ENCODE data around the gene SMAD6. TPM values are rescaled to one million over a fixed set of nuclear protein-coding genes. Genes with fewer than 3 reads are reported as not detected.
A peak's percentile ranks its signal among the peaks of the same experiment; 100 is the strongest.
"Not testable (repeated sequence)": the region's sequence is repeated elsewhere in the genome, so short reads cannot be mapped to it uniquely, and the experiment has no call there.

Gene SMAD6
- total RNA-seq, 2 experiments from 2014 or later: 0.14 to 0.29 TPM

DNA sequence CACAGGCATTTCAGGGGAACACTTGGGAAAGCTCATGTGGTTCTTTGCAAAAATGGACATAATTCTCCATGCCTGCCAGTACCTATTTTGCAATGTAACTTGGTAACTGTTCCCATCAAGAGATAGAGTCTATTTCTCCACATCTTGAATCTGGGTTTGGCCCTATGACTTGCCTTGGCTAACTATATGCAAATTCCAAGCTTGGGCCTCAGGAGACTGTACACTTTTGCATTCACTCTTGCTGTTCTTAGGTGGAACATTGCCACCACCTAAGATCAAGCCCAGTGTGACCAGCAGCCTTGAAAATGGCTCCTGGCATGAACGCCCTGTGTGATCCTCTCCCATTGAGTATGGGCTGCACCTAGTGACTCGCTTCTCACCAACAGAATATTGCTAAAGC is 19.8 kb upstream of the SMAD6 start:
- no peak for DNase-seq
- Mint-ChIP-seq H3K4me1 (no peaks in the 10 kb centered on the region), H3K4me3 (no peak overlapping the region), H3K27me3 (no peaks in the 10 kb centered on the region), H3K36me3 (no peaks in the 10 kb centered on the region), H3K27ac (no peak overlapping the region), H3K9me3 (ENCODE audit: low read depth) (peaks cover 6% of the 10 kb centered on the region)
- CTCF ChIA-PET: no interaction called here
- no peak for ATAC-seq

DNA sequence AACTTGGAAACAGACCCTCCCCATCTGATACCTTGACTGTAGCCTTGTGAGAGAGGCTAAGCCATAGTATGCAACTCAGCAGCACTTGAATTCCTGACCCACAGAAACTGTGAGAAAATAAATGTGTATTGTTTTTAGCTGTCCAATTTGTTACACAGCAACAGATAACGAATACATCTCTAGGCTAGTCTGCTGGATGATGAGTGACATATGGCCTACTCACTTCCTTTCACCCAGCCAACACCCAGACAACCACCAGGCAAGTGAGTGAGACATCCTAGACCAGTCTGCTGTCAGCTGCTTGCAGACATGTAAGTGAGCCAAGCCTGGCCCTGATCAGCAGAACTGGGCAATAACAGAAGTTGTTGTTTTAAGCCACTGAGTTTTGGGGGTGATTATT is 19.2 kb upstream of the SMAD6 start:
- Mint-ChIP-seq H3K4me3 (no peak overlapping the region), H3K9me3 (ENCODE audit: low read depth) (peaks cover 6% of the 10 kb centered on the region), H3K27ac (no peak overlapping the region), H3K4me1 (no peaks in the 10 kb centered on the region), H3K27me3 (no peaks in the 10 kb centered on the region), H3K36me3 (no peaks in the 10 kb centered on the region)
- CTCF ChIA-PET: interaction anchor here (0.6 to 1.6 kb wide), 2 partner anchors 64 to 253 kb away, joined by 3 to 5 read pairs; no protein-coding TSS in a partner anchor
- peak; percentile 33 for ATAC-seq
- no peak for DNase-seq

DNA sequence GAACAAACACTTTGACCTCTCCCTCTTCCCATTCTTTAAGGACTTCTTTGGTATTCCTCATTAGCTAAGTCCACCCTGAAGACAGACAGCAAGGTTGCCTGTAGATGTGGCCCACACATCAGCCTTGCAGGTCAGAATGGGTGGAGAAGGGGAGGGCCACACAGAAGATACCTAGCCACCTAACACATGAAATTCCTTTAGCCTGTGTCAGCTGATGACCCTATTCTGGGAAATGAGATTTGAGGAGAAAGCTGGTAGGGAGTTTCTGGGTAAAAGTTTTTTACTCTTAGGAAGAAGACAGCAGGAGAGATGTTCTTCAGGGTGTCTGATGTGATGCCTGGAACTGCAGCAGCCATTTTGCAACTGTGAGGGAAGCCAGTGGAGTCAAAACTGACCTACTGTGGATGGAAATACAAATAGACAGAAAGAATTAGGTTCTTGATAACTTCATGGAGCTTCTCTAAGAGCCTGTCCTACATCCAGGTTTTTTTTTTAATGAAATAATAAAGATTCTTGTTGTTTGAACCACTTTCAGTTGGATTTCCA is 17.8 kb upstream of the SMAD6 start:
- DNase-seq (no peak), ATAC-seq (no peak)
- CTCF ChIA-PET: interaction anchor here (1.6 to 2.4 kb wide), 2 partner anchors 17 to 65 kb away, joined by 5 to 11 read pairs; partner anchors contain the start of gene SMAD6
- H3K4me1 Mint-ChIP-seq: no peaks in the 10 kb centered on the region
- H3K36me3 Mint-ChIP-seq: no peaks in the 10 kb centered on the region
- H3K9me3 Mint-ChIP-seq (ENCODE audit: low read depth): peaks cover 6% of the 10 kb centered on the region
- H3K4me3 Mint-ChIP-seq: no peak overlapping the region
- no peak overlapping the region for H3K27ac Mint-ChIP-seq
- no peaks in the 10 kb centered on the region for H3K27me3 Mint-ChIP-seq

DNA sequence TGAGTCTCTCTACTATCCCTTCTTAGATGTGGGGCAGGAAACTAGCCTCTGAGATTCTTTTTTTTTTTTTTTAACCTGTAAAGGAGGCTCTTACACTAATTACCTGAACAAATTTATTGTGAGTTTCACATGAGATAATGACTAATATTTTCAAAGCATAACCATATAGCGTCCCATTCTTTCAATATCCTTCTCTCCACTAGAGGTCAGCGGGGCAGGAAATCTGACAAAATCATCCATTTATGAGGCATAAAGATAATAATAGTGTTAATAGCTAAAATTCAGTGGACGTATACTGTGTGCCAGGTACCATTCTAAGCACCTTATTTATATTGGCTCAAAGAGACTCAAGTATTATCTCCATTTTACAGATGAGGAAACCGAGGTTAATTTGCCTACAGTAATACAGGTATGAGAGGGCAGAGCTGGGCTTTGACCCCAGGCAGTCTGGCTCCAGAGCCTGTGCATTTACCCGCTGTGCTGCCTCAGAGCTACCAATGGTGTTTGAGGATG is 16.3 kb upstream of the SMAD6 start:
- CTCF ChIA-PET: interaction anchor here (2.4 kb wide), 1 partner anchor 15 kb away, joined by 11 read pairs; the partner anchor contains the start of gene SMAD6
- H3K27me3 Mint-ChIP-seq: no peaks in the 10 kb centered on the region
- no peak overlapping the region for H3K4me3 Mint-ChIP-seq
- H3K27ac Mint-ChIP-seq: no peak overlapping the region
- no peaks in the 10 kb centered on the region for H3K4me1 Mint-ChIP-seq
- DNase-seq: no peak
- H3K9me3 Mint-ChIP-seq (ENCODE audit: low read depth): peaks cover 6% of the 10 kb centered on the region
- ATAC-seq: no peak
- H3K36me3 Mint-ChIP-seq: no peaks in the 10 kb centered on the region

DNA sequence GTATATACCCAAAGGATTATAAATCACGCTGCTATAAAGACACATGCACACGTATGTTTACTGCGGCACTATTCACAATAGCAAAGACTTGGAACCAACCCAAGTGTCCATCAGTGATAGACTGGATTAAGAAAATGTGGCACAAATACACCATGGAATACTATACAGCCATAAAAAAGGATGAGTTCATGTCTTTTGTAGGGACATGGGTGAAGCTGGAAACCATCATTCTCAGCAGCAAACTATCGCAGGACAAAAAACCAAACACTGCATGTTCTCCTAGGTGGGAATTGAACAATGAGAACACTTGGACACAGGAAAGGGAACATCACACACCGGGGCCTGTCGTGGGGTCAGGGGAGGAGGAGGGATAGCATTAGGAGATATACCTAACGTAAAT is 11.1 kb upstream of the SMAD6 start:
- H3K9me3 Mint-ChIP-seq (ENCODE audit: low read depth); H3K27me3 Mint-ChIP-seq; H3K4me1 Mint-ChIP-seq; H3K36me3 Mint-ChIP-seq; ATAC-seq; H3K4me3 Mint-ChIP-seq; DNase-seq; H3K27ac Mint-ChIP-seq: not testable (repeated sequence)
- CTCF ChIA-PET: interaction anchor here (1.1 kb wide), 1 partner anchor 8 kb away, joined by 4 read pairs; no protein-coding TSS in a partner anchor

DNA sequence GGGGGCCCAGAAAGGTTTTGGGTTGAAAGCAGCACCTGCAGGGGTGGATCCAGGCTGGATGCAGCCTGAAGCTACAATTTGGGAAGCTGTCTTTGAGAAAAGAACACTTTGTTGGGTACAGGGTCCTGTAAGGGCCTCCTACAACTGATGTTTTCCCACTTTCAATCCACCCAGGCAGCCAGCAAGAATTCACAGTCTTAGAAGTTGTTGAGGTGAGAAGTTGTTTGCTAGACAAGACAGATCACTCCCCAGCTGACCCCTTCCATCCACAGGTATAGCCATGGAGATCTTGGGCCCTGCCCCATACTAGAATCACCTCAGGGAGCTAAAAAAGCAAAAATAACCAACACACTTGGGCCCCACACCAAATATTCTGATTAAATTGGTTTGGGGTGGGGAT is 10.3 kb upstream of the SMAD6 start:
- peak overlapping the region; percentile 14 for H3K27ac Mint-ChIP-seq
- DNase-seq: no peak

DNA sequence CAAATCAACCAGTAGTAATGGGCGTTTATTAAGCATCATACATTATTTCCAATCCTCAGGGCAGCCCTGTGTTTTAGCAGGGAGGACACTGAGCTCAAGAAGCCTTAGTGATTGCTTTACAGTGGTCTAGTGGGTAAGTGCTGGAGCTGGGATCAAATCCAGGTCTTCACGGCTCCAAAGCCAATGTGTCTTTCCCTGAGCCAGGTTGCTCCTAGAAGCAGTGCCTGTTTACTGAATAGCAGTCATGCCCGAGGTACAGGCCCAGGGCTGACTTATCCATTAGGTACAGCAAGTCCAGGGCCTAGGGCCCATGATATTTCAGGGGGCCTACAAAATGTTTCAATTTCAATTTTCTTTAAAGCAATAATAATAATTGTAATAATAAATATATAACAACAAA is 9.6 kb upstream of the SMAD6 start:
- H3K36me3 Mint-ChIP-seq: peaks cover 2% of the 10 kb centered on the region
- H3K27me3 Mint-ChIP-seq: no peaks in the 10 kb centered on the region
- peaks cover 7% of the 10 kb centered on the region for H3K4me1 Mint-ChIP-seq
- H3K9me3 Mint-ChIP-seq (ENCODE audit: low read depth): no peaks in the 10 kb centered on the region
- ATAC-seq (no peak), DNase-seq (no peak)
- no peak overlapping the region for H3K27ac Mint-ChIP-seq
- H3K4me3 Mint-ChIP-seq: no peak overlapping the region
- CTCF ChIA-PET: no interaction called here

More for the DNA sequence above, 10.3 kb upstream of the SMAD6 start:
- CTCF ChIA-PET: interaction anchor here (1.0 kb wide), 1 partner anchor 29 kb away, joined by 3 read pairs; no protein-coding TSS in a partner anchor
- no peaks in the 10 kb centered on the region for H3K27me3 Mint-ChIP-seq
- no peak overlapping the region for H3K4me3 Mint-ChIP-seq
- no peaks in the 10 kb centered on the region for H3K9me3 Mint-ChIP-seq (ENCODE audit: low read depth)
- peaks cover 2% of the 10 kb centered on the region for H3K36me3 Mint-ChIP-seq
- no peak for ATAC-seq
- H3K4me1 Mint-ChIP-seq: peaks cover 7% of the 10 kb centered on the region

DNA sequence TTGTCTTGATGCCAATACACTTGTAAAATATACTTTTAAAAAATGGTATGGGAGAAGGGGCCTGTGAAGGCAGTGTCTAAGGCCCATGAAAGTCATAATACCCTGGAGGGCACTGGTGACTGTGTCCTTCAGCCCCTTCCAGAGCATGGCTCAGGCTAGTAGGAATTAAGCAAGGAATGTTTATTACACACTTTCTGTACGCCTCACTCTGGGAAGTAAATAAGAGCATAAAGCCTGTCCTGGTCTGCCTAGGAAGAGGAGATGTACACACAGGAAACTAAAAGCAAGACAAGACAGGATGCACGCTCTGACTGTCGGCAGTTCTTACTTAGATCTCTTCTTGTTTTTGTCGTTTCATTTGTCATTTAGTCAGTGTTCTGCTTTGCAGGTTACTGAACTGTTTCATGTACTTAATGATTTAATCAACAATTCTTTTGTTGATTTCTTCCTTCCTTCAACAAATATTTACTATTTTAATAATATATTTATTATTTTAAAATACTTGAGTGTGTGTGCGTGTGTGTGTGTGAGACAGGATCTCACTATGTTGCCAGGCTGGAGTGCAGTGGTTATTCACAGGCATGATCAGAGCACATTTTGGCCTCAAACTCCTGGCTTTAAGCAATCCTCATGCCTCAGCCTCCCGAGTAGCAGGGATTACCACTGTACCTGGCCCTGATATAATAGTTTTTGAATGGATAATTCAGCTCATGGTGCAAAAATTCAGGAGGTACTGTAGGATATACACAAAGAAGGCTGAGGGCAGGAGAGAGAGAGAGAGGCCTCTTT is 9.0 kb upstream of the SMAD6 start:
- ATAC-seq: peak; percentile 78
- Mint-ChIP-seq H3K27ac (peak overlapping the region; percentile 74), H3K4me3 (no peak overlapping the region), H3K36me3 (peaks cover 2% of the 10 kb centered on the region), H3K9me3 (ENCODE audit: low read depth) (no peaks in the 10 kb centered on the region), H3K4me1 (peaks cover 7% of the 10 kb centered on the region), H3K27me3 (no peaks in the 10 kb centered on the region)
- DNase-seq: peak; percentile 47
- CTCF ChIA-PET: interaction anchor here (0.9 to 1.3 kb wide), 2 partner anchors 18 to 158 kb away, joined by 3 to 4 read pairs; no protein-coding TSS in a partner anchor

DNA sequence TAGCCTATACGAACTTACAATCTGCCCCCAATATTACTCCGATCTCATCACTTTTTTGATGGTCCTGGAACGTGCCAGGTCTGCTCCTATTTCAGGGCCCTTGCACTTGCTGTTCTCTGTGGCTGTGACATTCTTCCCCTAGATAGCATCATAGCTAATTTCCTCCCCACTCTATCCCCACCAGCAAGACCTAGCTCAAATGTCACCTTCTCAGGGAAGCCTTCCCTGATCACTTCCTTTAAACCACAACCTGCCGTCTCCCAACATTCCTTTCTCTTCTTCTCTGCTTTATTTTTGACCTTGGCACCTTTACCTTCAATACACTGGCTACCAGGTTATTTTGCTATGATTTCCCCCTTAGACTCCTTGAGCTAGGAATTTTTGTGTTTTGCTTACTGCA is 5.3 kb upstream of the SMAD6 start:
- H3K36me3 Mint-ChIP-seq: no peaks in the 10 kb centered on the region
- H3K4me1 Mint-ChIP-seq: peaks cover 16% of the 10 kb centered on the region
- H3K27ac Mint-ChIP-seq: no peak overlapping the region
- H3K9me3 Mint-ChIP-seq (ENCODE audit: low read depth): no peaks in the 10 kb centered on the region
- no peak for ATAC-seq
- CTCF ChIA-PET: interaction anchor here (0.6 kb wide), 1 partner anchor 30 kb away, joined by 3 read pairs; no protein-coding TSS in a partner anchor
- no peaks in the 10 kb centered on the region for H3K27me3 Mint-ChIP-seq
- H3K4me3 Mint-ChIP-seq: no peak overlapping the region
- DNase-seq: no peak

DNA sequence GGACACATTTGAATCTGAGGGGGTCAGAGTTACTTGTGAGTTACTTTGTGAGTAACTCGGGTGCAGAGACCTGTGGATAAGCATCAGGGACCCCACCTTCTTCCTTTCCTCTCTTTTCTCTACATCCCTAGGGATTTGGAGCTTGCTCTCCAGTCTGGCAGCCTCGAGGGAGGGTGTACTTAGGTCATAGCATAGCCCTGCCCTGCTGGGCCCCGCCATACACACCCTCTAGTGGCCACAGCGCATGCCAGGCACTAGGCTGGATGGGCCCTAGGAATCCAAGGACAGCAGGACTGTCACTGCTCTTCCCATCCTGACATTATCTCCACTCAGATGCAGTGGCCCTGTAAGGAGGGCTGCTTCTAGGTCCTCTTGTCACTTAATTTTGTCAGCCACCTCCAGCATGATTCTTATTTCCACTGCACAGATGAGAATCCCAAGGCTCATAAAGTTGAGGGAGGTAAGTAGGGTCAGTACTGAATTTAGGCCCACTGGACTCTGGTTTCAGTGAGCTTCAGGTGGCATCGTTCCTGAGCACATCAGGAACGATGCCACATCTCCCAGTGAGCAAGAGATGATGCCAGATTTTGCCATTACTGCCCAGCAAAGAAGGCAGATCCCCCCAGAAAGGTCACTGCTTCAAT is 3.6 kb upstream of the SMAD6 start:
- Mint-ChIP-seq H3K27ac (no peak overlapping the region), H3K36me3 (no peaks in the 10 kb centered on the region), H3K4me3 (no peak overlapping the region), H3K9me3 (ENCODE audit: low read depth) (no peaks in the 10 kb centered on the region), H3K27me3 (peaks cover 9% of the 10 kb centered on the region), H3K4me1 (peaks cover 14% of the 10 kb centered on the region)
- DNase-seq: no peak
- CTCF ChIA-PET: interaction anchor here (1.5 kb wide), 1 partner anchor 8 kb away, joined by 4 read pairs; no protein-coding TSS in a partner anchor
- ATAC-seq: no peak

DNA sequence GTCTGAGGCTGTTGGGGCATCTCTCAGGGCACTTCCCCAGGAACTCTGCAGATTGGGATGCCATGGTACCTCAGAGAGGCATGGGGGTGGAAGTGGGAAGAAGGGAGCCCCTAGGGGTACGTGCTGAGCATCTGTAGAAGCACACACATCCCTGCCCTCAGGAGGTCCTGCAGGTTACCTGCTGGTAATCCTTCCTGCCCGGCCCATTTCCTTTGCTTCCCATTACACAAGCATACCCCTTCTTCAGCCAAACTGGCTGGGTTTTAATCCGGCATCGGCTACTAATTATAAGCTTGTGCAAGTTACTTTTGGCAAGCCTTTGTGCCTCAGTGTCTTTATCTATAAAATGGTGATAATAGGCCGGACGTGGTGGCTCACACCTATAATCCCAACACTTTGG is 3.1 kb upstream of the SMAD6 start:
- H3K4me1 Mint-ChIP-seq: peaks cover 14% of the 10 kb centered on the region
- DNase-seq (no peak), ATAC-seq (no peak)
- H3K27ac Mint-ChIP-seq: no peak overlapping the region
- peaks cover 9% of the 10 kb centered on the region for H3K27me3 Mint-ChIP-seq
- no peak overlapping the region for H3K4me3 Mint-ChIP-seq
- no peaks in the 10 kb centered on the region for H3K36me3 Mint-ChIP-seq
- H3K9me3 Mint-ChIP-seq (ENCODE audit: low read depth): no peaks in the 10 kb centered on the region
- CTCF ChIA-PET: interaction anchor here (1.2 to 1.5 kb wide), 2 partner anchors 9 to 80 kb away, joined by 4 to 5 read pairs; no protein-coding TSS in a partner anchor

DNA sequence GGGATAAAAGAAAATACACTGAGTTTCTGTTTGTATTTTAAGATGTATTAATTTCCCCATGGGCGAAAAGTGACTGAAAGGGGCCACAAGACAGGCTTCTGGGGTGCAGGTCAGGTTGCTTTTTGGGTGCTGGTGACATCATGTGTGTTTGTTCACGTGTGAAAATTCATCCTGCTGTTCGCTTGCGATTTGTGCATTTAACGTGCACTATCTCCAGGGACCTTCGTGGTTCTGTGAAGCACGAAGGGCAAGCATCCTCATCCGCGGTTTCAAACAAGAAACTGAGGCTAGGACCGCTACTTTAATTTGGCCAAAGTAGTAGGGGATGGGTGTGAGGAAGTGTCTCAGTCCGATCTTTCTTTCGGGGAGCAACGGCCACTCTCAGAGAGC is 1.6 kb upstream of the SMAD6 start:
- H3K9me3 Mint-ChIP-seq (ENCODE audit: low read depth): no peaks in the 10 kb centered on the region
- peak overlapping the region; percentile 78 for H3K4me3 Mint-ChIP-seq
- ATAC-seq: no peak
- peaks cover 23% of the 10 kb centered on the region for H3K27me3 Mint-ChIP-seq
- DNase-seq: peak; percentile 45
- CTCF ChIA-PET: interaction anchor here (0.6 to 3.1 kb wide), 3 partner anchors 16 to 151 kb away, joined by 4 to 11 read pairs (median 5); no protein-coding TSS in a partner anchor
- H3K36me3 Mint-ChIP-seq: no peaks in the 10 kb centered on the region
- peaks cover 17% of the 10 kb centered on the region for H3K4me1 Mint-ChIP-seq
- peak overlapping the region; percentile 75 for H3K27ac Mint-ChIP-seq

DNA sequence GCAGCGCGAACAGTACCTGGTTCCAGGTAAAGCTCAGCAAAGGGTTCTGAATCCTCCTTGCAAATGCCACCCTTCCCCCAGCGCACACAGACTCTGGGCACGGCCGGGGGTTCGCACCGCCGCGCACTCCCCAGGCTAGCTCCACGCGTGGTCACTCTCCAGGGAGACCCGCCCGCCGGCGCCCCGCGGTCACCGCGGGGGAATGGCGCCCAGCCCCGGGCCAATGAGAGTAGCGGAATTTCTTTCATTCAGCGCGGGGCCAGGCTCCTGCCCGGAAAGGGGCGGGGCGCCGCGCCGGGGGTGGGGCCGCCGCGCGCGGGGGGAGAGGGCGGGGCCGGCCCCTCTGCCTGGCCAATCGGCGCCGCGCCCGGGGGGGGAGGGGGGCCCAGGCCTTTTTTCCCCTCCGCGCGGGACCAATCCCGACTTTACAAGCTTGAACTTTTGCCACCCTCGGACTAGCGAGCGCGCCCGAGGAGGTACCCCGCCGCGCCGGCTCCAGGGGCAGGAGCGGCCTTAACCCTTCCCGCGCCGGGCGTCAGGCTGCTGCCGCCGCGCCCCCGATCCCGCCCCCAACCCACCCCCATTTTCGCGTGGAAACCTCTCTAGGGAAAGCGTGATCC is 1.1 kb upstream of the SMAD6 start:
- CTCF ChIA-PET: interaction anchor here (0.6 to 3.1 kb wide), 3 partner anchors 17 to 151 kb away, joined by 4 to 11 read pairs (median 5); no protein-coding TSS in a partner anchor

More for the DNA sequence above, 1.1 kb upstream of the SMAD6 start:
- H3K4me3 Mint-ChIP-seq: peak overlapping the region; percentile 78
- H3K9me3 Mint-ChIP-seq (ENCODE audit: low read depth): no peaks in the 10 kb centered on the region
- ATAC-seq (peak; percentile 85), DNase-seq (peak; percentile 86)
- H3K4me1 Mint-ChIP-seq: peaks cover 17% of the 10 kb centered on the region
- H3K36me3 Mint-ChIP-seq: no peaks in the 10 kb centered on the region
- peaks cover 28% of the 10 kb centered on the region for H3K27me3 Mint-ChIP-seq
- H3K27ac Mint-ChIP-seq: peak overlapping the region; percentile 75
